Activated T-helper 1 cell treated with anti-CD3 and anti-CD28 coated beads, Interleukin-12 subunit alpha, Interleukin-12 subunit beta, Interleukin-2, Interleukin-4 antibody, amounts not matched to agents 30 ng/mL and 10 ng/mL and 1 ng/mL, durations not matched to agents 14 hours and 24 hours and 36 hours (primary cell): ENCODE measurements around the gene USP15. TPM values are rescaled to one million over a fixed set of nuclear protein-coding genes. Genes with fewer than 3 reads are reported as not detected.

Source experiments
- DNase-seq: peaks from one replicate; pipeline ENCODE4 v3.0.0; 2021; ENCODE audit warnings: low spot score
- H3K27ac Mint-ChIP-seq: one replicate; pipeline ENCODE4 v1.8.0; 2021; ENCODE audit warnings: mild to moderate bottlenecking, mixed read lengths
- H3K27me3 Mint-ChIP-seq: one replicate; pipeline ENCODE4 v1.8.0; 2022; ENCODE audit warnings: mild to moderate bottlenecking, moderate library complexity, mixed read lengths; ENCODE audit not compliant: insufficient read depth
- H3K36me3 Mint-ChIP-seq: one replicate; pipeline ENCODE4 v1.8.0; 2021; ENCODE audit warnings: low read depth, mixed read lengths
- H3K4me1 Mint-ChIP-seq: one replicate; pipeline ENCODE4 v1.8.0; 2021; ENCODE audit warnings: low read depth, mixed read lengths
- H3K4me3 Mint-ChIP-seq: one replicate; pipeline ENCODE4 v1.8.0; 2021; ENCODE audit warnings: mild to moderate bottlenecking, moderate library complexity, mixed read lengths
- H3K9me3 Mint-ChIP-seq: one replicate; pipeline ENCODE4 v1.8.0; 2021; ENCODE audit warnings: mixed read lengths
- intact Hi-C: fragments of 100-400 bp; cut with micrococcal nuclease; formaldehyde crosslinking; loops from one replicate; pipeline ENCODE4 v1.15.1; 2024
- total RNA-seq: library from RNA; stranded (reverse); gene quantifications from 2 replicates; pipeline ENCODE4 v1.2.3, GENCODE V29; 2022

Gene USP15
- total RNA-seq, 1 donor from 2014 or later = 100 TPM

- H3K4me3 Mint-ChIP-seq = no peak overlapping the region
- H3K4me1 Mint-ChIP-seq = peaks cover 23% of the 10 kb centered on the region
- H3K36me3 Mint-ChIP-seq = peaks cover 23% of the 10 kb centered on the region
- H3K27me3 Mint-ChIP-seq = no peaks in the 10 kb centered on the region
- H3K9me3 Mint-ChIP-seq = no peaks in the 10 kb centered on the region
- intact Hi-C loops = no loop called here
- no peak for DNase-seq
- no peak overlapping the region for H3K27ac Mint-ChIP-seq
Observed at GRCh38 chr12:62372825-62373224, 112.6 kb downstream of the USP15 start.

DNA sequence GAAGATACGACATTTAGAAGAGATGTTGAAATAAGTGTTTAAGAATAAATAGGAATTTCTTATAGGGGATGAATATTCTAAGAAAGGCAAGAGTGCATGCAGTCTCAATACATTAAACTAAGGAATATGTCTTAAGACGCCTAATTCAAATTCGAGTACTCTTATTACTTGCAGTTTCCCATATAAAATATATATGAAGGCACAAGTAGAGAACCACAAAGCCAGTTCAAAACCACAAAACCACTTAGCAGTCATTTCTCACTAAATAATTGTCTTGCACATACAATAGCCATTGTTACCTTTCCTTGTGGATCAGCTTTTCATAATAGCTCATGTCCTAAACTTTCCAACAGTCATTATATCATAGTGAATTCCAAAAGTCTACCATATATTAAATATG, 115.4 kb downstream of the USP15 start:
- H3K4me1 Mint-ChIP-seq = peaks cover 24% of the 10 kb centered on the region
- peaks cover 14% of the 10 kb centered on the region for H3K36me3 Mint-ChIP-seq
- H3K9me3 Mint-ChIP-seq = no peaks in the 10 kb centered on the region
- H3K27me3 Mint-ChIP-seq = no peaks in the 10 kb centered on the region
- no peak for DNase-seq
- H3K27ac Mint-ChIP-seq = no peak overlapping the region
- H3K4me3 Mint-ChIP-seq = no peak overlapping the region
- intact Hi-C loops = no loop called here

DNA sequence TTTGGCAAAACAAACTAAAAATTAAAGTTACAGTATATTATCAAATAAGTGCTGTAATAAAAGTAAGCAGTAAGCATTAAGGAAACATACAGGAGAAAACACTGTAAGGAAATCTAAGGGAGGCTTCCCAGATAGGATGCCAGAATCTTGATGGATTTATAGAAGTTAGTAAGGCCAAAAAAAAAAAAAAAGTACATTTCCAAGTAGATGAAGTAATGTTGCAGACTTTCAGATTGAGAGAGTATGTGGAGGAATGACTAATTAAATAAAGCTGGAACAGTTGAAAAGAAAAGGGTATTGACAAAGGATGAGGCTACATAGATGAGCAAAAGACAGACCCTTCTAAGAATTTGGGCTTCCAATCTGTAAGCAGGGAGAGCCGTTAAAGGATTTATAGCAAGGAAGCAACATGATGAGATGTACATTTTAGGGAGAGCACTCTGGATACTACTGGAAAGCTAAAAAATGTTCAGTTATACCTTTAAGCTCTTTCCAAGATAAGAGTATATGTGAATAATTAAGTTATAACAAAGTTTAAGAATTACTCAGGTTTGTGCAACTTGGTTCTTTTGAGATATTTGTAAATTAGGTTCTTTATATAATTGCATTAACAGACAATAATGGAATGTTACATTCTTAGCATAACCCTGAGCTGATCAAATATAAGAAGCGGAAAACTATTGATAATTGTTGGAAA, 119.0 kb downstream of the USP15 start:
- no peak for DNase-seq
- no peak overlapping the region for H3K4me3 Mint-ChIP-seq
- H3K4me1 Mint-ChIP-seq = peaks cover 19% of the 10 kb centered on the region
- H3K27me3 Mint-ChIP-seq = no peaks in the 10 kb centered on the region
- H3K9me3 Mint-ChIP-seq = no peaks in the 10 kb centered on the region
- no peak overlapping the region for H3K27ac Mint-ChIP-seq
- H3K36me3 Mint-ChIP-seq = peaks cover 17% of the 10 kb centered on the region
- intact Hi-C loops = no loop called here

DNA sequence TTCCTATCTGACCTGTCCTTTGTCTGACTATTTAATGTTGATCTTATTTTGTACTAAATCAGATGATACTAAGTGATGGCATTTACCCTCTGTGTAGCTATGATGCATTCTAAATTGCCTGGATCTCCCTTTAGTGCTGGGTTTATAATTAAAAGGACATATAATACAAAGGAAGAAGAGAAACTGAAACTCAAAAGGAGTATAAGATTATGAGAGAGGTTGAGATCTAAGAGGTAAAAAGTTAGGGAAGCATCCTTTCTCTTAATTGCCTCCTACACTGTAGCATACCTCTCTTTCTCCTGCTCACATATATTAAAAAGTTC, 119.5 kb downstream of the USP15 start:
- Mint-ChIP-seq H3K27ac (peak overlapping the region; percentile 2), H3K27me3 (no peaks in the 10 kb centered on the region), H3K4me3 (no peak overlapping the region), H3K9me3 (no peaks in the 10 kb centered on the region), H3K36me3 (peaks cover 17% of the 10 kb centered on the region), H3K4me1 (peaks cover 19% of the 10 kb centered on the region)
- intact Hi-C loops = loop anchor here (5.0 kb wide), 1 partner anchor 117 kb away; the partner anchor contains the start of gene USP15
- no peak for DNase-seq

DNA sequence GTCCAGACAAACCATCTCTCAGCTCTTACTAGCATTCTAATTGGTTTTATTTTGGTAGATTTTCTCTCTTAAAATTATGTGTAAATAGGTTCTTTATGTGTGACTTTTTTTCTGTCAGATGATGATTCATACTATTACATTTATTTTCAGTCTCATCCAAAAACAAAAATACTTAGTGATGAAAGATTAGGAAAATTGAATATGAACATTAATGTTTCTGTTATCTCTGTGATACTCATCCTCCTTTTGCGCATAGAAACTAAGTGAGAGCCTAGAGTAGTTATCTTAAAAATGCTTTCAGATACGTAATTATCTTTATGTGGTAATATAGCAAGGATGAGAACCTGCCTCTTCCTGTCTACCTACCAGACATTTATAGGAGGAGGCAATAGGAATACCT, 122.3 kb downstream of the USP15 start:
- Mint-ChIP-seq H3K9me3 (no peaks in the 10 kb centered on the region), H3K27me3 (no peaks in the 10 kb centered on the region), H3K4me1 (peaks cover 18% of the 10 kb centered on the region), H3K4me3 (no peak overlapping the region), H3K36me3 (peaks cover 20% of the 10 kb centered on the region), H3K27ac (no peak overlapping the region)
- intact Hi-C loops = loop anchor here (5.0 kb wide), 1 partner anchor 120 kb away; the partner anchor contains the start of gene USP15
- no peak for DNase-seq

DNA sequence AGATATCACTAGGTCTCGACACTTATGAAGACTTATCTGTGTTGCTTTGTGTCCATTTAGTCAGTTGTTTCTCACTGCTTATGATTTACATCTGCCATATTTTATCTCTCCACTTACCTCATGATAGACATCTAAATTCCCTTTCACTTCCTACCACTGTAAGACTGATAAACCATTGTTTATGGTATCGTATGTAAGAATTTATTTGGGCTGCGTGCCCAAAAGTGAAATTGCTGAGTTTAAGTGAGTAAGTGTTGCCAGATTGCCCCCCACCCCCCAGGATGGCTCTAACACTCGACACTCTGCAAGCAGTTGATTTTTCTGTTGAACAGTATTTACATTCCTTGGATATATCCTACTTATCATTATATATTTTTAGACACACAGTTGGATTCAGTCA, 136.5 kb downstream of the USP15 start:
- DNase-seq = no peak
- Mint-ChIP-seq H3K27ac (no peak overlapping the region), H3K27me3 (no peaks in the 10 kb centered on the region), H3K4me1 (no peaks in the 10 kb centered on the region), H3K4me3 (no peak overlapping the region), H3K36me3 (peaks cover 38% of the 10 kb centered on the region), H3K9me3 (no peaks in the 10 kb centered on the region)
- intact Hi-C loops = no loop called here

GRCh38 chr12:62400135-62400534, 139.9 kb downstream of the USP15 start:
- peaks cover 15% of the 10 kb centered on the region for H3K4me1 Mint-ChIP-seq
- no peak overlapping the region for H3K4me3 Mint-ChIP-seq
- intact Hi-C loops = loop anchor here (2.0 to 5.0 kb wide), 2 partner anchors 67 to 138 kb away; partner anchors contain the start of genes MON2 and USP15
- H3K27me3 Mint-ChIP-seq = no peaks in the 10 kb centered on the region
- H3K36me3 Mint-ChIP-seq = peaks cover 45% of the 10 kb centered on the region
- H3K27ac Mint-ChIP-seq = no peak overlapping the region
- H3K9me3 Mint-ChIP-seq = no peaks in the 10 kb centered on the region
- no peak for DNase-seq

DNA sequence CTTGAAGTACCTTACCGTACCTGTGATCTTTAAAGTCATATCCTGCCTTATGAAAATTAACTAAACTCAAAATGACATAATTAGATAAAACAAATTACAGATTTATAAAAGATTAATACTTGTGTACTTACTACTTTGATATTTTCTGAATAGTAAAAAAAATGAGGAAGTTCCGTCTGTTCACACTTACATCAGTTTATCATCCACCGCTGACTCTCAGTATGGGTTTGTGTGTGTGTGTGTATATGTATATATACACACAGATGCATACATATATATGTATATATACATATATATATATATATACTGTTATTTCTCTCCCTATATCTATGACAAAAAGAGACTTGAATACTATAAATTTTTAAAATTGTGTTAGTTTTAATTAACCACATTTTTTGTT, 141.4 kb downstream of the USP15 start:
- Mint-ChIP-seq H3K36me3 (peaks cover 37% of the 10 kb centered on the region), H3K4me1 (peaks cover 15% of the 10 kb centered on the region), H3K9me3 (no peaks in the 10 kb centered on the region), H3K4me3 (no peak overlapping the region), H3K27me3 (no peaks in the 10 kb centered on the region), H3K27ac (no peak overlapping the region)
- intact Hi-C loops = loop anchor here (2.0 to 5.0 kb wide), 2 partner anchors 65 to 139 kb away; partner anchors contain the start of genes MON2 and USP15
- no peak for DNase-seq

DNA sequence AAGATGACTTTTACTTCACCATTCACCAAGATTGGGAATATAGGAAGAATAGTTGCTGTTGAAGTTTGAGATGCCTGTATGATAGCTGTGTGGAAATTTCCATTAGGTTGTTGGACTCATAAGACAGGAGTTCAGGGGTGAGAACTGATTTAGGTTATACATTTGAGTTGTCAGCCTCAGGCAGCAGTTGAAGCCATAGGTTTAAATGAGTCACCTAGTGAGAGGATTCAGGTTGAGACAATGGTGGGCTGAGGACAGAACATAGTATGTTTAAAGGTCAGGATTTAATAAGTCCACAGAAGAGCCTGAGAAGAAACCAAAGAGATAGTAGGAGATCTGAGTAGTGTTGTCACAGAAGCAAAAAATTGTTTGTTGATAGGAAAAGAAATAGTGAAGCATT, 142.8 kb downstream of the USP15 start:
- no peaks in the 10 kb centered on the region for H3K27me3 Mint-ChIP-seq
- intact Hi-C loops = loop anchor here (5.0 kb wide), 1 partner anchor 141 kb away; the partner anchor contains the start of gene USP15
- H3K4me1 Mint-ChIP-seq = peaks cover 15% of the 10 kb centered on the region
- H3K36me3 Mint-ChIP-seq = peaks cover 35% of the 10 kb centered on the region
- H3K9me3 Mint-ChIP-seq = no peaks in the 10 kb centered on the region
- no peak overlapping the region for H3K27ac Mint-ChIP-seq
- DNase-seq = no peak
- H3K4me3 Mint-ChIP-seq = no peak overlapping the region

GRCh38 chr12:62407587-62407986, 147.4 kb downstream of the USP15 start:
- H3K4me1 Mint-ChIP-seq = peaks cover 10% of the 10 kb centered on the region
- H3K36me3 Mint-ChIP-seq = peaks cover 31% of the 10 kb centered on the region
- H3K27ac Mint-ChIP-seq = no peak overlapping the region
- H3K9me3 Mint-ChIP-seq = no peaks in the 10 kb centered on the region
- H3K27me3 Mint-ChIP-seq = no peaks in the 10 kb centered on the region
- intact Hi-C loops = no loop called here
- H3K4me3 Mint-ChIP-seq = no peak overlapping the region
- no peak for DNase-seq

DNA sequence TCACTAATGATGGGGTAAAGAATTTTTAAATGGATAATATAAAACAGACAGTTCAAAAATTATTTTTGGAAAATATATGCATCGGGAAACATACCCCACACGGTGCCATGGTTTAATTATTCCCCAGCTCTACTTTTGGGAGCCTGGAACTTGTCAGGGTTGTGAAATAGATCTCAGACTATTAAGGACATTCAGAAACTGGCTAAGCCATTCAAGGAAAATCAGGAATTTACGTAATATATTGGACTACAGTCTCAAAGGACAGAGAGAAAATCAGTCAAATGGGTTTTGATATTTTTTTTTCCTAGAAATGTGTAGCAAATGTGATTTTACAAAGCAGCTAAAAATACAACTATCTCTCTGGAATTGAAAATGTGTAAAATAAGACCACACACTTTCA, 148.9 kb downstream of the USP15 start:
- Mint-ChIP-seq H3K36me3 (peaks cover 25% of the 10 kb centered on the region), H3K4me3 (no peak overlapping the region)
- intact Hi-C loops = no loop called here

GRCh38 chr12:62414180-62414579, 154.0 kb downstream of the USP15 start:
- H3K27ac Mint-ChIP-seq = no peak overlapping the region
- intact Hi-C loops = no loop called here
- DNase-seq = no peak

More for the DNA sequence above, 148.9 kb downstream of the USP15 start:
- Mint-ChIP-seq H3K9me3 (no peaks in the 10 kb centered on the region), H3K27ac (no peak overlapping the region), H3K27me3 (no peaks in the 10 kb centered on the region), H3K4me1 (no peaks in the 10 kb centered on the region)
- no peak for DNase-seq

GRCh38 chr12:62426089-62426488, 165.9 kb downstream of the USP15 start:
- peaks cover 43% of the 10 kb centered on the region for H3K9me3 Mint-ChIP-seq
- H3K4me3 Mint-ChIP-seq = no peak overlapping the region
- intact Hi-C loops = no loop called here

More at GRCh38 chr12:62414180-62414579, 154.0 kb downstream of the USP15 start:
- peaks cover 8% of the 10 kb centered on the region for H3K4me1 Mint-ChIP-seq
- peaks cover under 1% of the 10 kb centered on the region for H3K27me3 Mint-ChIP-seq
- no peak overlapping the region for H3K4me3 Mint-ChIP-seq
- peaks cover 5% of the 10 kb centered on the region for H3K9me3 Mint-ChIP-seq
- H3K36me3 Mint-ChIP-seq = peaks cover 18% of the 10 kb centered on the region

More at GRCh38 chr12:62426089-62426488, 165.9 kb downstream of the USP15 start:
- no peak for DNase-seq
- Mint-ChIP-seq H3K4me1 (no peaks in the 10 kb centered on the region), H3K27ac (no peak overlapping the region), H3K36me3 (peaks cover 6% of the 10 kb centered on the region), H3K27me3 (peaks cover 35% of the 10 kb centered on the region)
